Stimulated activated CD8-positive, alpha-beta memory T cell treated with anti-CD3 and anti-CD28 coated beads, Interleukin-7, amount 100 ng/mL, for 1 hour (primary cell): ENCODE measurements around the gene MBD6.

Experiments used
- DNase-seq, 2 donors: peaks; one replicate each; pipeline ENCODE4 v3.0.0-alpha.2; 2020; ENCODE audit warnings: low read depth in 2 of 2

The MBD6 gene

DNA sequence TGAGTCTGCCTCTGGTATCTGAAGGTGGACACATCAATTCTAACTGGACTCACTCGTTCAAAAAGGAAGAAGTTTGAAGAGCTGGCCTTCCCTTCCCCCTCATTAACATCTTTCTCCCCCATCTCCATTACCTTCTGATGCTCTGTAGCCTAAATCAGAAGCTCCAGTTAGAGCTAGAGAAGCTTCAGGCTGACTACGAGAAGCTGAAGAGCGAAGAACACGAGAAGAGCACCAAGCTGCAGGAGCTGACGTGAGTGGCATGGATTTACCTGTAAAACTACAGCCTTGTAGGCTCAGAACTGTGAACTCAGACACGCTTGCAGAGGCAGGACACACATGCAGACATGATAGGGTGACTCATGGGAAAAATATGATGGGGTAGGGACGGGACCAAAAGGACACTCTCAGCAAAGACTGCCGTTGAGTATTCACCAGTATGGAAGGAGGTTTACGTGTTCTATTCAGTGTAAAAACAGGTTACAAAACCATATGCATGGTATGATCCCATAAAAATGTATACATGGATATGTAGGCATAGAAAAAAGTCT is 54.1 kb downstream of the MBD6 start:
- no peak for DNase-seq

DNA sequence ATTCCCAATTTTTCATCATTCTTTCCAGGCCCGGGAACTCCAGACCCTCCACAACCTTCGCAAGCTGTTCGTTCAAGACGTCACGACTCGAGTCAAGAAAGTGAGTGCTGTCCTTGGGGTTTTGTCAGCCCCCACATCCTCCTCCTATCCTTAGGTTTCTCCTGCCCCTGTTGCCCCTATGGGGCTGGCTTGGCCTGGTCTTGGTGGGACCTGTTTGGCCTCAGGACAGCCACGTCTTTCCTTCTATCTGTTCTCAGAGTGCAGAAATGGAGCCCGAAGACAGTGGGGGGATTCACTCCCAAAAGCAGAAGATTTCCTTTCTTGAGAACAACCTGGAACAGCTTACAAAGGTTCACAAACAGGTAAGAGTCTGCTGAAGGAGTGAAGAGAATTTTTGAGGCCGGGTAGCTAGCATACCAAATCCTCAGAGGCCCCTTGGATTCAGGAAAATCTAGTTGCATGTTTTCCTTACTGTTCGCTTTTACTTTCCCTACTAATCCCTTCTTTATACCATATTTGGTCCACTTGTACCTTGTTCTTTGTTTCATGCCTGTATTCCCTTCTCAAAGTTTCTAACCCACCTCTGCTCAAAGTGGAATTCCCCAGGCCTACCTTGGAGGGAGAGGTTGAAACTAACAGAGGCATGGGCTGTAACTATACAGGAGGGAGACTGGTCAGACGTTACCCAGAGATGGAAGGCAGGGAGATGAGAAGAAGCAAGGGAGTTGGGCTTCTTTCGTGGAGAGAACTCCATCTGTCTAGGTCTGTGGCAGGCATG is 55.5 kb downstream of the MBD6 start:
- no peak for DNase-seq

DNA sequence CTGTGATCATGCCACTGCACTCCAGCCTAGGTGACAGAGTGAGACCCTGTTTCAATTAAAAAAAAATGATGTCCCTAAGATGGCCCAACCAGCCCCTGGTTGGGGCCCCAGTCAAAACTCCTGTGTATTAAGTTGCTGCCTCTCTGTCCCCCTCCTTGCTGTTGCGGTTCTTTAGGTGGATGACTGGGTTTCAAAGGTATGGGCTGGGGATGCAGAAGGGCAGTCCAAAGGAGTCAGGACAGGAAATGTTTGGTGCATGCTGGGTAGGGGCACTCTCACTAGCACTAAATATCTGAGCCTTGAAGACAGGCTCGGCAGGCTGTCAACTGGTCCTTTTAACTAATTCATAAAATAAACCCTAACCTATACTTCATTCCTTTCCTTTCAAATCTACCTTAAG is 56.4 kb downstream of the MBD6 start:
- no peak for DNase-seq
